HG03280 (cell line): ENCODE measurements around the gene ZNF428.
A peak's percentile ranks its signal among the peaks of the same experiment; 100 is the strongest.

Source experiments
- ATAC-seq: cut with Tn5 transposase; IDR thresholded peaks from one replicate; pipeline ENCODE4 v1.9.1; 2021; ENCODE audit warnings: mild to moderate bottlenecking, moderate library complexity; ENCODE audit not compliant: unreplicated experiment

ZNF428 gene

DNA sequence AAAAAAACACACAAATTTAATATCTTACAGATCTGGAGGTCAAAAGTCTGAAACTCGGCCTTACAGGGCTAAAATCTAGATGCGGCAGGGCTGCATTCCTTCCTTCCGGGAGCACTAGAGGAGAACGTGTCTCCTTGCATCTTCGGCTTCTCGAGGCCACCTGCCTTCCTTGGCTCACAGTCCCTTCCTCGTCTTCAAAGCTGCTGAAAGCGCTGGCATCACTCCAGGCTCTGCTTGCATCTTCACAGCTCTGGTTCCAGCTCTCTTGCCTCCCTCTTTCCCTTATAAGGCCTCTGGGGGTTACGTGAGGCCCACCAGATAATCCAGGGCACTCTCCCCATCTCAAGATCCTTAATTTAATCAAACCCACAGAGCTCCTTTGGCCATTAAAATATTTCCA is 54.6 kb downstream of the ZNF428 start:
- no peak for ATAC-seq

DNA sequence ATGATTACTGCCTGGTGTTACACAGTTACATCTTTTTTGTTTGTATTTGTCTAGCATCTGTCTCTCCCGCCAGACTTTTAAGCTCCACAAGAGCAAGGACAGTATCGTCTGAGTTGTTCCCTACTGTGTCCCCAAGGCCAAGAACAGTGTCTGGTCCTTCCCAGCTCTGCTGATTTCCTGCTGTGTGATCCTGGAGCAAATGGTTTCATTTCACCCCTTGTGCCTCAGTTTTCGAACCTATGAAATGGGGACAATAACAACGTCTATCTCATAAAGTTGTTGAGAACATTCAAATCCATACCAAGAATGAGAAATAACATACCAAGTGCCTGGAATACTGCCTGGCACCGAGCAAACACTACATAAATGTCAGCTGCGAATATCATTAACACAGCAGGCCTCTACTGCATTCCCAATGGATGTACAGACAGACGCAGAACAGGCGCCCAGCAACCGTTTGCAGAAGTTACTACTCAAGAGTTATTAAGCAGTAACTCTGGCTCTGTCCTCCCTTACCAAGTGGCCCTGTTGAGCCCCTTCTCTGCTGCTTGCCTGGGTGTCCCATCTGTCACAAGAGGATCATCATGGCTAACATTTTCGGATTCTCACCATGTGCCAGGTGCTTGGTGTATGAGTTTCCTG is 55.5 kb downstream of the ZNF428 start:
- no peak for ATAC-seq

DNA sequence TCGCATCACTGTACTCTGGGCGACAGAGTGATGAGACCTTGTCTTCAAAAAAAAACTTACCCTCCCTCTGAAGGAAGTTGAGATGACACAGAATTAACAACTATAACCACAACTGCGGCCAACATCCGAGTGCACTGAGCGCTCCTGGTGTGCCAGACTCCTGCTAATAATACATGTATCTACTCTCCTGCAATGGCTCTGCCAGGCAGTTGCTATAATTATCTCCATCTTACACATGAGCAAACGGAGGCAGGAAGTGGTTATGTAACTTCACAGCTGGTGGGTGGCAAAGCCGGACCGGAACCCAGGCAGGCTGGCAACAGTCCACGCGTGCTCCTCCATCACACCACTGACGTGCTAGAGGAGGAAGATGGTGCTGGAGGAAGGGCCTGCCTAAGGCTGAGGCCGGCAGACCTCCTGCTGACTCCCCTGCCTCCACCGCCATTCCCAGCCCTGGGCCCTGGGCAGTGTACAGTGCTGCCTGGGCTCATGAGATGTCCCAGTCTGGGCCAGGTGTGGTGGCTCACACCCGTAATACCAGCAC is 56.7 kb downstream of the ZNF428 start:
- ATAC-seq, result peak; percentile 55

DNA sequence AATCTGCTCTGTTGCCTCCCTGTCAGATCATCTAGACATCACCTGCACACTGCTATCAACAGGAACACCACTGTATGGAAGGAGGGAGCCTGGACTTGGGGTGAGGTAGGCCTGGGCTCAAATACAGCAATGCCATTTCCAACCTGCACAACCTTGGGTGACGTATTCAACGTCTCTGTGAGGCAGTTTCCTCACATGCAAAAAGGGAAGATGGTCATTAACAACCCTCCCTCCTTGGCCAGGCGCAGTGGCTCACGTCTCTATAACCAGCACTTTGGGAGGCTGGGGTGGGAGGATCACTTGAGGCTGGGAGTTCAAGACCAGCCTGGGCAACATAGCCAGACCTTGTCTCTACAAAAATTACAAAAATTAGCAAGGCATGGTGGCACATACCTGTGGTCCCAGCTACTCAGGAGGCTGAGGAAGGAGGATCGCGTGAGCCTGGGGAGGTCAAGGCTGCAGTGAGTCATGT is 57.2 kb downstream of the ZNF428 start:
- no peak for ATAC-seq

DNA sequence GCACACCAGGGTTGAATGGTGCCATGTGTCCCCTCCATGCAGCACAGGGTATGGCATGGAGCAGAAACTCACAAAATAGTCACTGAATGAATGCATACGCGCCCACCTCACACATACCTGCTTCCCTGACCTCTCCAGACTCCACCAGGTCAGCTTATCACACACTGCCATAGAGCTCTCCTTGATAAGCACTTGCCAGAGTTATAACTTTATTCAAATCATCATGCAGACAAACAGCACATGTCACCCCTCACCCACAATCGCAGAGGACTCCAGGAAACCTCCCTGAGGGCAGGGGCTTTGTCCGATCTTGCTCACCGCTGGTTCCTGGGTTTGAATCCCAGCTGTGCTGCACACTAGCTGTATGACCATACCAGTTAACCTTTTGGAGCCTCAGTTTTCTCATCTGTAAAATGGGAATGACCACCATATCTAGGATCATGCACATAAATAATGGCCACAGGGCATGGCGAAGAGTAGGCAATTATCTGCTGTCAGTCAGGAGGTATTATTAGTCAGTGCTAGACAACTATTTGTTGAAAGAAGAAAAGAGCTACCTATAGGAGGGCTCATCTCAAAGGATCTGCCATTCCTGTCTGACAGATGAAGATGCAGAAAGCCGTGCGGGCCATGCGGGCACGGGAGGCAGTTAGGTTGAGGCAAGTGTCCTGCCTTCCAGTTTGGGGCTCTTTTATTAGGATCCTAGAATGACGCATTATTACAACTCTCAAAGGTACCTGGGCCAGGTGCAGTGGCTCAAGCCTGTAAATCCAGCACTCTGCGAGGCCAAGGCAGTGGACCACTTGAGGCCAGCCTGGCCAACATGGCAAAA is 58.1 kb downstream of the ZNF428 start:
- ATAC-seq, result no peak

DNA sequence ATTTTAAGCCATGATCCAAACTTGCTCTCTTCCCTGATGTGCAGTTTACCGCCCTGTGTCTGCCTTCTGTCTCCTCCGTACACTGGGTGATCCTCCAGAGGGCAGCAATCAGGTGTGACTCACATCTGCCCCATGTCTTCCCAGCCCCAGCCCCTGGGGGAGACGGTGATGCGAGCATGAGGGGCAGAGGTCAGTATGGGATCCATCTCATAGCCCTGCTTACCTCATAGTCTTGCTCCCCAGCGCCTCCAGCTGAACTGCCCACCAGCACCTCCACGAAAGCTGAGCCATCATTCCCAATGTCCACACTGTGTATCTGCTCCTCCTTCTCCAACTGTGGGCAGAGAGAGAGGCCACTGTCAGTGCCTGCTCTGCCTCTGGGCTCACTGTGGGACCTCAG is 58.7 kb downstream of the ZNF428 start:
- ATAC-seq, result no peak
